GM15510 (cell line): ENCODE data around the gene TRABD2A.

Source experiments
- POLR2A ChIP-seq: IDR thresholded peaks from 3 replicates; pipeline ENCODE4 v1.6.1; 2011; ENCODE audit warnings: borderline replicate concordance; ENCODE audit not compliant: insufficient read length; ENCODE audit errors: extremely low read depth

TRABD2A gene

DNA sequence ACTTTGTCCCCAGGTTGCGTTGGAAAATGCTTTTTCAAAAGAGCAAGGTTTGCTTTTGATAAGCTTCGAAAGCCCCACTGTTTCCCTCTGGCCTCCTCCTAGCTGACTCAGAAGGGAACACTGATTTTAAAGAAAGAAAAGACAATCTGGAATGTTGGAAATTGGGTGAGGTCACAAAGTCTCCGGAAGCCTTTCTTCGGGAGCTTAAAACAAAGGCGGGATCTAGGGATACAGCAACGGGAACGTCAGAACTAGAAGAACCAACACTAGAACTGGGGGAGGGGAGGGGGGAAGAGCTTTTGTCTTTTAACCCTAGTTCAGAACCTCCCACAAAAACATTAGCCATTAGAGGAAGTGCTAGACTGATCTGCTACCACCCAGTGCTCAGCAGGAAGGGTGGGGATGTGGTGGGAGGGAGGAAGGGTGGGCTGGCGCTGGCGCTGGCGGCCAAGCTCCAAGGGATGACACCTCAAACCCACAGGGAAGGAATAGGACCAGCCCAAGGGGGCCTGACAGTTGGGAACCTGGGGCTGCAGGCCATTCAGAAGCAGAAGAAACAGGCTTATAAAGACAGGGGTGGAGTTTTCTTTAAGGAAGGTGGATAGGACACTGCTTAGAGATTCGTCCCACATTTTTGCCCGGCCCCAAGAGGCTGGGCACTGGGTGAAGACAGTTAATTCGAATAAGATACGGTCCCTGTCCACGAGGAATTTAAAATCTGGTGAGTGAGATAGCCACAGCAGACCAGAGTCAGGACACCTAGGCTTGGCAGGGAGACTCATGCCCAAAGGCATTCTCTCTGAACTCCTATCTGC lies 26.2 kb upstream of the TRABD2A start:
- peak; percentile 54 for TF ChIP-seq POLR2A

DNA sequence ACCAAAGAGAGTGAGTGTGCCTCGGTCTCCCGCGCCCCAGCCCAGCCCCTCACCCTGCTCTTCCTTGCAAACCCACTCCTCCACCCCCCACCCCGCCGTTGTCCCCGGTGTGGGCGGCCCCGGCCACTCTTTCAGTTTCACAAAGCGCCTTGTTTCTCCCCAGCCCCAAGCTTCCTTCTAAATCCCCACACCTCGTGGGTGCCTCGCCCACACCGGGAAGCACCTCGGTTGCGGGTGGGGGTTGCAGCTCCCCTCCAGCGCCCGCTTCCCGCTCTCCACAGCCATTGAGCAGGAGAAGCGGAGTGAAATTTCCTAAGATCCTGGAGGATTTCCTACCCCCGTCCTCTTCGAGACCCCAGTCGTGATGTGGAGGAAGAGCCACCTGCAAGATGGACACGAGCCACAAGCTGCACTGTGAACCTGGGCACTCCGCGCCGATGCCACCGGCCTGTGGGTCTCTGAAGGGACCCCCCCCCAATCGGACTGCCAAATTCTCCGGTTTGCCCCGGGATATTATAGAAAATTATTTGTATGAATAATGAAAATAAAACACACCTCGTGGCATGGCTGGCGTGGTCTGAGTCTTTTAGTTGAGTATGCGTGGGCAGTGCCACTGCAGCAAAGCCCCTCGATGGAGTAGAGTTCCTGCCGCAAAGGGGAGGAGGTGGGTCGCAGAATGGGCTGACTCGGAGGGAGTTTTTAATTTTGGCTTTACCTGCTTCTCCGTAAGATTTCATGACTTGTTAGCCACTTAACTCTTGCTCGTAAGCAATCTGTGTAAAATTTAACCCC lies 25.4 kb upstream of the TRABD2A start:
- no peak for TF ChIP-seq POLR2A

DNA sequence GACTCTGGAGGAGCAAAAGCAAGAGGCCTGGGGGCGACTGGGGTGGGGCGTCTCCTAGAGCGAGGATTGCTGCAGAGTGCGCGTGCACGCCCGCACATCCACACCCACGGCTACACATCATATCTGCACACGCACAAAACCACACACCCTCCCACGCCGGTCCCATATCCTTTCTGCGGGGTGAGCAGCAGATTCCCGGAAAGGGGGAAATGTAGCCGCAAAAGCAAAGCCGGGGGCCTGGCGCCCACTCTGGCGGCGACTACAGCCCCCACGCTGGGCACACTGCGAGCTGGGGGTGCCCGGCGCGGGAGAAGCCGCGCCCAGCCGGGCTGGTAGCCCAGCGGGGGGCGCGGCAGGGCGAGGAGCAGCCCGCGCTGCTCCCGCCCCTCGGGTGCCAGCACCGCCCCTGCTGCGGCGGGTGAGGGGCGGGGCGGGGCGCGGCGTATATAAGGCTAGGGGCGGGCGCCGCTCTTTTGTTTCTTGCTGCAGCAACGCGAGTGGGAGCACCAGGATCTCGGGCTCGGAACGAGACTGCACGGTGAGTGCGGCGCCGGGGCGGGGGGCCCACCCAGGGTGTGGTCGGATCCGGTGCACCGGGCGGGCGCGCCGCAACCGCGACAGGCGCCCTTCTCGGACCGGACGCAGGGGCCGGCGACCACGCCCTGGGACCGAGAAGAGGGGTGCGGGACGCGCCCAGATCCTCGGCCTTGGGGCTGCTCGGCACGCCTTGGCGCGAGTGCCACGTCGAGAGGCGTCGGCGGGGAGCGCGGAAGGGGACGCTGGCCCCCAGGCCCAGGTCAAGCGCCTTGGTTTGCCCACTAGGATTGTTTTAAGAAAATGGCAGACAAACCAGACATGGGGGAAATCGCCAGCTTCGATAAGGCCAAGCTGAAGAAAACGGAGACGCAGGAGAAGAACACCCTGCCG lies 24.6 kb upstream of the TRABD2A start, which contains the start of gene TMSB10:
TSS of gene TMSB10 (plus strand) at position 476 of the 927 bp plus-strand sequence.
- peak; percentile 99 for TF ChIP-seq POLR2A

DNA sequence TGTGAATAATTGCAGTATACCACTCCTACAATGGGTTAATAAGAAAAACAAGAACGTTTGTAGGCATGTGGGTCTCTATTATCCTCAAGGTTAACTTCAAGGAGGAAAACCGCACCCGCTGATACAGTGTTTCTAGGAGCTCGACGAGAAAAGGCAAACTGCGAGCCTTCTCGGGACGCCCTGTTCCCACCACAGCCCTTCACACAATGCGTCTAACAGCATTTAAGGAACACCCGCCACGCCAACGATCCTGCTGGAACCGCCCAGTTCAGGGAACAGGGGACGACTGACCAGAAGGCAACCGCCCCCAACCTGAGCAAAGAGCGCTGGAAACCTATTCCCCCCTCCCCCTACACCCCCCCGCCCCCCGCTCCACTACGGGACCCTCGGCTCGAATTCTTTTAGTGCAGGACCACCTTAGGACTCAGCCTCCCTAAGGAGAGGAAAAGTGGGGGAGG lies 23.9 kb upstream of the TRABD2A start:
- TF ChIP-seq POLR2A: no peak

DNA sequence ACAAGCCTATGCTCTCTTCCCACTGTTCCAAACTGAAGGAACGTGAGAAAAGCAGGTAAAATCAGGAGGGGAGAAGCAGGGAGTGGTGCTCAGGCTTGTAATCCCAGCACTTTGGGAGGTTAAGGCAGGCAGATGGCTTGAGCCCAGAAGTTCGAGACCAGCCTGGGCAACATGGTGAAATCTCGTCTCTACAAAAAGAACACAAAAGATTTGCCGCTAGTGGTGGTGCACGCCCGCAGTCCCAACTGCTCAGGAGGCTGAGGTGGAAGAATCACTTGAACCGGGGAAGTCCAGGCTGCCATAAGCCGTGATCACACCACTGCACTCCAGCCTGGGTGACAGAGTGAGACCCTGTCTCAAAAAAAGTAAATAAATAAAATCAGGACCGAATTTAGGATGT lies 23.3 kb upstream of the TRABD2A start:
- TF ChIP-seq POLR2A: no peak

DNA sequence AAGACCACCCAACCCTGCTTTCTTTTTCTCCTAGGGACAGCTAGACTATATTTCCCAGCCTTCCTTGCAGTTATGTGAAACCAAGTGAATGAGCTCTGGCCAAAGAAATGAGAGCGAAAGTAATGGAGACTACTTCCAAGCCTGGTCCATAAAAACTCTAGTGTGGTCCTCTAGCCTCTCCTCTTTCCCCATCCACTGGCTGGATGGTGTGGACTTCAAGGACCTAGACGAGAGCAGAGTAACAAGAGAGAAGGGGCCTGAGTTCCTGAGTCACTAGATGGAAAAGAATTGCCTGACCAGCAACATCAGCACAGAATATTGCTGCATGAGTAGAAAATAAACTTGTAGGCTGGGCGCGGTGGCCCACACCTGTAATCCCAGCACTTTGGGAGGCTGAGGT lies 21.6 kb upstream of the TRABD2A start:
- no peak for TF ChIP-seq POLR2A

DNA sequence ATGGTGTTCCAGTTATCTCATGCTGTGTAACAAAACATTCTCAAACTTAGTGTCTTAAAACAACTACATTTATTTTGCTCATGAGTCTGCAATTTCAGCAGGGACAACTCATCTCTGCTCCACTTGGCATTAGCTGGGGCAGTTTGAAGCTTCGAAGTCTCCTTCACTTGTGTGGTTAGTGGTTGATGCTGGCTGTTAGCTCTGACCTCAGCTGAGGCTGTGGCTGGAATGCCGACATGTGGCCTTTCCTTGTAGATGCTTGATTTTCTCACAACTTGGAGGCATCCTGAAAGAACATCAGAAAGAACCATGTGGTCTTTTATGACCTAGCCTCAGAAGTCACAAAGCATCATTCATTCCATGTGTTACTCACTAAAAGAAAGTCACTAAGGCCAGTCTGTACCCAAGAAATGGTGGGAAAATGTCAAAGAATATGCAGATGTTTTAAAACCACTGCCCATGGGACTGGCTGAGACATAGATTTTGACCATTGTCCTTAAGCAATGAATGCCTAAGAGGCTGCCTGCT lies 20.8 kb upstream of the TRABD2A start:
- TF ChIP-seq POLR2A: no peak

DNA sequence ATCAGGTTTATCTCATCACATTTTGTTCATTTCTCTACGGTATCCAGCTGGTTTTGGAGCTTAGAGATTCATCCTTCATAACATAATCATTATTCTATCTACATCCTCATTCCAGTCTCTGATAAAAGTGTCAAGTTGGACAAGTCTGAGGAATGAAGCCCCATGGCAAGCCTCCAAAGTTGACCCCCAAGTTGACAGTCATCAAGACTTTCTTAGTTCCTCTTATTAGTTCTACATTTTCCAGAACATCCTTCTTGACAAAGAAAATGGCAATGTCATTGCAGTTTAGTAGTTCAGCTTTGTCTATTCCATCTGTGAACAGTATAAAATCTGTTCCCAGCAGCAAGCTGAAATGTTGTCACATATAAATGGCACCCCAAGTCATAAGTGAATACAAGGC lies 20.1 kb upstream of the TRABD2A start:
- no peak for TF ChIP-seq POLR2A

DNA sequence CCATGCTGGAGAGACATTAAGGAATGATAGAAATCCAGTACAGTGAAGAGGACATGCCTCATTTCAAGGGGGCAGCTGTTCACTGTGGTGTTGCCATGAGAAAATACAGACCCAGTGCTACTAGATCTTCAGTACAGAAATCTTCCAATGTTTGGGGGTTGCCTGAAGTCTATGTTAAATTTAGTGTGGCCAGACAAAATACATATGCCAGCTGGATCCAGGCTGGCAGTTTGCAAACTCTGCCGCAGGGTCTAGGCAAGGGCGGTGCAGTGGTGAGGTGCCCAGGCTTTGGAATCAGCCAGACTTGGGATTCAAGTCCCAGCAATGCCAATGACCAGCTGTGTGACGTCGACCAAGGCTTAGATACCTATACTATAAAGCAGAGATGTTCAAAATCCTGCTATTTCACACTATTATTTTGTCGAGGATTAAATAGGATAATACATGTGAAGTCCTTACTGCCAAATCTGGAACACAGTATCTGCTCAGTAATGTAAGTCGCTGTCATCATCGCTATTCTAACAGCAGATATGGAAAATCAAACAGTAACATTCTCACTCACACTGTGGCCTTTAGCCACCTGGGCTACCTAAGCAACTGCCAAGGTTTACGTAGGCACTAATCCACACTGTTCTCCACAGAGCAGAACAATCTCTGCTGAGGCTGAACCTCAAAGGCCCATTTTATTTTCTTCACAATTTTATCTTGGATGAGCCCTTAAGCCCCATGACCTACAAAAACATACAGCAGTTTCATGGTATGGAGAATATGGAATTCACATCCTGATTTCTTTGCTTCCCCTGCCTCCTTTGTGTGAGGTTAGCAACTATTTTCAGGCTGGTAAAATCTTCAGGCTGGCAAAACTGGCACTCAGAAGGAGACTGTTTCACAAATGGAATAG lies 18.7 kb upstream of the TRABD2A start:
- TF ChIP-seq POLR2A: no peak

DNA sequence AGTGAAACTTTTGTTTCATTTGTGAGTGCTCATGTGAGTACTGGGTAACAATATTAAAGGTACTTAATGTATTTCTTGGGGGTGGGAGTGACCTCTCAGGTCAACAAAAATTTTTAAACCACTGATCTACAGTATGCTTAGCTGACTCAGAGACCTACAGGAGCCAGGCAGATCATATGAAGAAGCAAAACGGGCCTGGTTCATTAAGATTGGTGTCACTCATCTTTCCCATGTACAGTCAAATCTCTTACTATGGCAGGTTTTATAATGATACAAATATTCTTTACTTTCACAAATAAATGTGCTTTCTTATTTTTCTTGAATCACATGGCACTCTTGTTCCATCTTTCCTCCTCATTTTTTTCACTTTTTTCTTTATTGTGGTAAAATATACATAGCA lies 16.9 kb upstream of the TRABD2A start:
- no peak for TF ChIP-seq POLR2A

DNA sequence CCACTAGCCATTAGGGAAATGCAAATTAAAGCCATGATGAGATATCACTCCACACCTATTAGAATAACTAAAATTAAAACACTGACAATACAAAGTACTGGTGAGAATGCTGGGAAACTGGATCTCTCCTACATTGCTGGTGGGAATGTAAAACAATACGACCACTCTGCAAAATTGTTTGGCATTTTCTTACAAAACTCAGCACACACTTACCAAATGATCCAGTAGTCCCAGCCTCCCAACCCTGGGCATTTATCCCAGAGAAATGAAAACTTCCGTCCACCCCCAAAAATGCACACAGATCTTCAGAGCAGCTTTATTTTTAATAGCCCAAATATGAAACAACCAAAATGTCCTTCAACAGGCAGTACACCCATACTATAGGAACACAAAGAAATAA lies 15.7 kb upstream of the TRABD2A start:
- no peak for TF ChIP-seq POLR2A

DNA sequence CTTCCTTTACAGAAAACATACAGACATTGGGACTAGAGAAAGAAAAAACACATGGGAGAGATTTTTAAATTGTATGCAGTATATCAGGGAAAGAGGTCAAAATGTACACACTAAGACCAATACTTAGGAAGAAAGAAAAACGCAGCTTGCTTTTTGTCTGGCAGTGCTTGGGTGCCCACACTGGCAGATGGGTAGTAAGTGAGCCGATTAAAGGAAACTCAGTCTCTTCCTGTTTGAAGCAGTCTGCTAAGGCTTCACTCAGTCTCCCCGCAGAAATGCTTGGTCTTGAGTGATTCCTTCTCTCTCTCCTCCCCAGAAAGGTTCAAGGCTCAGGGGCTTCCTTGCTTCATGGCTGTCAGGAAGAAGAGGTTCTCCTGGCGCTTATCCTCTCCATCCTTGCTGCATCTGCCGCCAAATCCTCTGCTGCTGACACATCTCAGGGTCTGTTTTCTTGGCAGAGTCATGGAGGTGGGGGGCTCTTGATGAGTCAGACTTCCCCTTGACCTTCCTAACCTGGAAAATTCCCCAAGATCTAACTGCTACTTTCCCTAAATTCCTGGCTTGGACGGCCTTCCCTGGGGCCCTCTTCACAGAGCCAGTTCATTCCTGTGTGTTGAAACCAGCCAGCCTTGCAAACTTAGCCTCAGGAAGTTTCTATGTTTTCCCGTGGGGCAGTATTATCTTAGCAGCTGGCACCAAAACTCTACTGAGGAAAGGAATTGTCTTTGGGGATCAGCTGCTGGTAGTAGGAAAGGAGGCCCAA lies 14.1 kb upstream of the TRABD2A start:
- TF ChIP-seq POLR2A: no peak

DNA sequence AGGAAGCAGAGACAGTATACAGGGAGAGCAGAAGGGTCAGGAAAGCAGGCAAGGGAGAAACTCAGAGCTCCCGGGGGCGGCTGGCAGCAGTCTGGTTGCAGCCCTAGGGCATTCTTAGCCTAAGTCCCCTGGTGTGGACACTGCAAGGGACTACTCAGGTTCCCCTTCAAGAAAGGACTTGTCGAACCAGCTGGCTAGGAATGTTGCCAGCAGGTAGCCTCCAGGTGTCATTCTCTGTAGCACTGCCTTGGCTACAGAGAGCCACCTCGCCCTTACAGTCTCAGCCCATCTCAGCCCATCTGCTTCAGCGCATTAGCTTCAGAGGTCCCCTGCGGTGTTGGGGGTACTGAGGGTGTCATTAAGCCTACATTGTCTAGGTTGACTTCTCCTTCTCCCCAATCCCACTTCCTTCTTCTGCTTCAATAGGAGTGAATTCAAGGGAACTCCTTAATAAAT lies 13.3 kb upstream of the TRABD2A start:
- TF ChIP-seq POLR2A: no peak
